ENCODE measurements around the gene DRC1.

Gene DRC1

GRCh38 chr2:26483027-26483326 is 81.3 kb downstream of the DRC1 start:
- Mint-ChIP-seq H3K27ac (no peak overlapping the region), H3K9me3 (no peaks in the 10 kb centered on the region), H3K4me3 (no peak overlapping the region), H3K36me3 (no peaks in the 10 kb centered on the region), H3K4me1 (no peaks in the 10 kb centered on the region), H3K27me3 (no peaks in the 10 kb centered on the region)

GRCh38 chr2:26483516-26483915 is 81.8 kb downstream of the DRC1 start:
- Mint-ChIP-seq H3K9me3 (no peaks in the 10 kb centered on the region), H3K36me3 (no peaks in the 10 kb centered on the region), H3K27ac (no peak overlapping the region), H3K27me3 (no peaks in the 10 kb centered on the region), H3K4me1 (no peaks in the 10 kb centered on the region), H3K4me3 (no peak overlapping the region)

GRCh38 chr2:26483957-26484565 is 82.3 kb downstream of the DRC1 start:
- Mint-ChIP-seq H3K4me1 (no peaks in the 10 kb centered on the region), H3K27me3 (no peaks in the 10 kb centered on the region), H3K27ac (no peak overlapping the region), H3K4me3 (no peak overlapping the region), H3K36me3 (no peaks in the 10 kb centered on the region), H3K9me3 (no peaks in the 10 kb centered on the region)

- no peaks in the 10 kb centered on the region for H3K27me3 Mint-ChIP-seq
- no peaks in the 10 kb centered on the region for H3K36me3 Mint-ChIP-seq
- H3K9me3 Mint-ChIP-seq = no peaks in the 10 kb centered on the region
- no peaks in the 10 kb centered on the region for H3K4me1 Mint-ChIP-seq
- H3K27ac Mint-ChIP-seq = no peak overlapping the region
- no peak overlapping the region for H3K4me3 Mint-ChIP-seq
These were observed 82.9 kb downstream of the DRC1 start for GRCh38 chr2:26484579-26484978.

- Mint-ChIP-seq H3K4me1 (no peaks in the 10 kb centered on the region), H3K9me3 (no peaks in the 10 kb centered on the region), H3K27ac (no peak overlapping the region), H3K36me3 (no peaks in the 10 kb centered on the region), H3K4me3 (no peak overlapping the region), H3K27me3 (no peaks in the 10 kb centered on the region)
These were observed 83.4 kb downstream of the DRC1 start for GRCh38 chr2:26485099-26485498.

GRCh38 chr2:26485725-26486418 is 84.2 kb downstream of the DRC1 start:
- H3K9me3 Mint-ChIP-seq = no peaks in the 10 kb centered on the region
- H3K27me3 Mint-ChIP-seq = no peaks in the 10 kb centered on the region
- H3K4me3 Mint-ChIP-seq = no peak overlapping the region
- no peak overlapping the region for H3K27ac Mint-ChIP-seq
- H3K36me3 Mint-ChIP-seq = no peaks in the 10 kb centered on the region
- no peaks in the 10 kb centered on the region for H3K4me1 Mint-ChIP-seq

GRCh38 chr2:26486789-26487188 is 85.1 kb downstream of the DRC1 start:
- Mint-ChIP-seq H3K4me1 (no peaks in the 10 kb centered on the region), H3K27ac (no peak overlapping the region), H3K27me3 (no peaks in the 10 kb centered on the region), H3K4me3 (no peak overlapping the region), H3K36me3 (no peaks in the 10 kb centered on the region), H3K9me3 (no peaks in the 10 kb centered on the region)

GRCh38 chr2:26487192-26487591 is 85.5 kb downstream of the DRC1 start:
- Mint-ChIP-seq H3K9me3 (no peaks in the 10 kb centered on the region), H3K27ac (no peak overlapping the region), H3K4me3 (no peak overlapping the region), H3K27me3 (no peaks in the 10 kb centered on the region), H3K4me1 (no peaks in the 10 kb centered on the region), H3K36me3 (no peaks in the 10 kb centered on the region)

- H3K4me3 Mint-ChIP-seq = no peak overlapping the region
- no peaks in the 10 kb centered on the region for H3K36me3 Mint-ChIP-seq
- no peaks in the 10 kb centered on the region for H3K9me3 Mint-ChIP-seq
- no peaks in the 10 kb centered on the region for H3K4me1 Mint-ChIP-seq
- H3K27me3 Mint-ChIP-seq = no peaks in the 10 kb centered on the region
- H3K27ac Mint-ChIP-seq = no peak overlapping the region
These were observed 86.9 kb downstream of the DRC1 start for GRCh38 chr2:26488463-26489212.

GRCh38 chr2:26489213-26489850 is 87.6 kb downstream of the DRC1 start:
- Mint-ChIP-seq H3K4me1 (no peaks in the 10 kb centered on the region), H3K9me3 (no peaks in the 10 kb centered on the region), H3K36me3 (no peaks in the 10 kb centered on the region), H3K27ac (no peak overlapping the region), H3K4me3 (no peak overlapping the region), H3K27me3 (no peaks in the 10 kb centered on the region)

GRCh38 chr2:26491563-26492167 is 89.9 kb downstream of the DRC1 start:
- Mint-ChIP-seq H3K27ac (no peak overlapping the region), H3K27me3 (no peaks in the 10 kb centered on the region), H3K36me3 (no peaks in the 10 kb centered on the region), H3K9me3 (no peaks in the 10 kb centered on the region), H3K4me1 (no peaks in the 10 kb centered on the region), H3K4me3 (no peak overlapping the region)

GRCh38 chr2:26492749-26493515 is 91.2 kb downstream of the DRC1 start:
- no peaks in the 10 kb centered on the region for H3K9me3 Mint-ChIP-seq
- peaks cover 2% of the 10 kb centered on the region for H3K27me3 Mint-ChIP-seq
- H3K4me3 Mint-ChIP-seq = no peak overlapping the region
- H3K36me3 Mint-ChIP-seq = no peaks in the 10 kb centered on the region
- H3K4me1 Mint-ChIP-seq = no peaks in the 10 kb centered on the region
- no peak overlapping the region for H3K27ac Mint-ChIP-seq

GRCh38 chr2:26493566-26493965 is 91.8 kb downstream of the DRC1 start:
- Mint-ChIP-seq H3K36me3 (no peaks in the 10 kb centered on the region), H3K9me3 (no peaks in the 10 kb centered on the region), H3K27ac (no peak overlapping the region), H3K4me1 (no peaks in the 10 kb centered on the region), H3K27me3 (peaks cover 2% of the 10 kb centered on the region), H3K4me3 (no peak overlapping the region)

- Mint-ChIP-seq H3K36me3 (no peaks in the 10 kb centered on the region), H3K27ac (no peak overlapping the region), H3K9me3 (no peaks in the 10 kb centered on the region), H3K27me3 (peaks cover 2% of the 10 kb centered on the region), H3K4me1 (no peaks in the 10 kb centered on the region), H3K4me3 (no peak overlapping the region)
These were observed 92.5 kb downstream of the DRC1 start for GRCh38 chr2:26494199-26494598.

- H3K27ac Mint-ChIP-seq = no peak overlapping the region
- H3K36me3 Mint-ChIP-seq = no peaks in the 10 kb centered on the region
- H3K4me3 Mint-ChIP-seq = no peak overlapping the region
- no peaks in the 10 kb centered on the region for H3K4me1 Mint-ChIP-seq
- no peaks in the 10 kb centered on the region for H3K9me3 Mint-ChIP-seq
- H3K27me3 Mint-ChIP-seq = peaks cover 2% of the 10 kb centered on the region
These were observed 93.2 kb downstream of the DRC1 start for GRCh38 chr2:26494891-26495290.
